Thyroid gland (tissue), 4 donors: ENCODE data around the gene GSX2. TPM values are rescaled to one million over a fixed set of nuclear protein-coding genes. Genes with fewer than 3 reads are reported as not detected.

ENCODE experiments used
- DNase-seq, 2 donors: peaks; one replicate each; pipeline ENCODE4 v3.0.0-alpha.2; 2019
- H3K27ac ChIP-seq, 3 donors: fragments of 200-600 bp; sonication (generic); 1 replicate in 2 of 3; 2 replicates in 1 of 3; pipeline ENCODE4 v1.5.1; 2016 to 2019; ENCODE audit warnings: mild to moderate bottlenecking in 1 of 3, moderate library complexity in 1 of 3
- H3K27me3 ChIP-seq: fragments of 200-600 bp; sonication (generic); one replicate; pipeline ENCODE4 v1.5.1; 2019
- H3K36me3 ChIP-seq, 2 donors: fragments of 200-600 bp; sonication (generic); one replicate each; pipeline ENCODE4 v1.5.1; 2016 to 2019
- H3K4me1 ChIP-seq, 2 donors: fragments of 200-600 bp; sonication (generic); one replicate each; pipeline ENCODE4 v1.5.1; 2017 to 2019
- H3K4me3 ChIP-seq, 3 donors: fragments of 200-600 bp; sonication (generic); replicated peaks in 1 of 3; 1 replicate in 2 of 3; 2 replicates in 1 of 3; pipeline ENCODE4 v1.5.1; 2016; ENCODE audit warnings: mild to moderate bottlenecking in 1 of 3
- H3K9me3 ChIP-seq: fragments of 200-600 bp; sonication (generic); one replicate; pipeline ENCODE4 v1.5.1; 2017
- CTCF ChIP-seq, 6 experiments: fragments of 200-600 bp in 3 of 6; fragments of 450-650 bp in 3 of 6; sonication (generic) in 3 of 6; IDR thresholded peaks; one replicate each; pipeline ENCODE4 v1.5.1; 2016 to 2019; ENCODE audit warnings: antibody characterized with exemption in 6 of 6, mild to moderate bottlenecking in 2 of 6, inconsistent platforms in 1 of 6, moderate library complexity in 1 of 6
- POLR2A ChIP-seq, 2 donors: fragments of 450-650 bp; IDR thresholded peaks; one replicate each; pipeline ENCODE4 v1.6.1; 2017; ENCODE audit warnings: antibody characterized with exemption in 2 of 2, mild to moderate bottlenecking in 2 of 2, moderate library complexity in 1 of 2
- WGBS, 2 donors: methylation state at CpG; one replicate each; pipeline ENCODE4 v1.1.5; 2017; 5-methylcytosine and 5-hydroxymethylcytosine counted together
- intact Hi-C: fragments of 100-400 bp; cut with DNase I; formaldehyde crosslinking; loops from one replicate; pipeline ENCODE4 v1.15.1; 2023
- total RNA-seq, 4 donors: library from RNA; depleted of rRNA; stranded (reverse); fragments of >200 nt; gene quantifications; one replicate each; pipeline ENCODE4 v1.2.3, GENCODE V29; 2016

Gene GSX2
- total RNA-seq, 4 donors from 2014 or later = not detected

GRCh38 chr4:54074381-54074780 lies 25.6 kb upstream of the GSX2 start:
- no peak for TF ChIP-seq CTCF (IDR thresholded peaks at IDR 0.05)
- TF ChIP-seq POLR2A (IDR thresholded peaks at IDR 0.05) = no peak
- H3K4me1 ChIP-seq = no peaks in the 10 kb centered on the region
- no peak overlapping the region for H3K27ac ChIP-seq
- no peak for DNase-seq
- no peaks in the 10 kb centered on the region for H3K36me3 ChIP-seq
- no peak overlapping the region for H3K4me3 ChIP-seq
- intact Hi-C loops = no loop called here
- H3K27me3 ChIP-seq = no peaks in the 10 kb centered on the region
- no peaks in the 10 kb centered on the region for H3K9me3 ChIP-seq

GRCh38 chr4:54076673-54077072 lies 23.3 kb upstream of the GSX2 start:
- no peak overlapping the region for H3K4me3 ChIP-seq
- DNase-seq = no peak
- no peaks in the 10 kb centered on the region for H3K27me3 ChIP-seq
- no peaks in the 10 kb centered on the region for H3K4me1 ChIP-seq
- no peaks in the 10 kb centered on the region for H3K36me3 ChIP-seq
- H3K9me3 ChIP-seq = no peaks in the 10 kb centered on the region
- intact Hi-C loops = no loop called here
- TF ChIP-seq CTCF (IDR thresholded peaks at IDR 0.05) (no peak), POLR2A (IDR thresholded peaks at IDR 0.05) (no peak)
- H3K27ac ChIP-seq = no peak overlapping the region

GRCh38 chr4:54077812-54078211 lies 22.2 kb upstream of the GSX2 start:
- Histone ChIP-seq H3K27ac (no peak overlapping the region), H3K27me3 (no peaks in the 10 kb centered on the region), H3K4me3 (no peak overlapping the region), H3K9me3 (no peaks in the 10 kb centered on the region), H3K36me3 (no peaks in the 10 kb centered on the region), H3K4me1 (no peaks in the 10 kb centered on the region)
- intact Hi-C loops = no loop called here
- whole genome bisulfite sequencing, 2 donors = 79 to 96% methylated on average over 1 of the region's 1 CpG
- no peak for TF ChIP-seq CTCF (IDR thresholded peaks at IDR 0.05)
- TF ChIP-seq POLR2A (IDR thresholded peaks at IDR 0.05) = no peak
- no peak for DNase-seq

- WGBS, 2 donors = 73 to 79% methylated on average over 1 of the region's 1 CpG
- Histone ChIP-seq H3K4me1 (no peaks in the 10 kb centered on the region), H3K9me3 (no peaks in the 10 kb centered on the region), H3K27ac (no peak overlapping the region), H3K27me3 (no peaks in the 10 kb centered on the region), H3K36me3 (no peaks in the 10 kb centered on the region), H3K4me3 (no peak overlapping the region)
- intact Hi-C loops = no loop called here
- no peak for DNase-seq
- TF ChIP-seq CTCF (IDR thresholded peaks at IDR 0.05) = no peak
- TF ChIP-seq POLR2A (IDR thresholded peaks at IDR 0.05) = no peak
These were observed 17.8 kb upstream of the GSX2 start for GRCh38 chr4:54082168-54082567.

- intact Hi-C loops = no loop called here
- Histone ChIP-seq H3K27ac (no peak overlapping the region), H3K4me1 (no peaks in the 10 kb centered on the region)
These were observed 14.7 kb upstream of the GSX2 start for GRCh38 chr4:54085284-54085683.

More at GRCh38 chr4:54085284-54085683, 14.7 kb upstream of the GSX2 start:
- DNase-seq = no peak
- Histone ChIP-seq H3K4me3 (no peak overlapping the region), H3K27me3 (no peaks in the 10 kb centered on the region), H3K36me3 (no peaks in the 10 kb centered on the region), H3K9me3 (no peaks in the 10 kb centered on the region)
- 85 to 89% methylated on average over 3 of the region's 3 CpGs for WGBS, 2 donors
- TF ChIP-seq CTCF (IDR thresholded peaks at IDR 0.05) = no peak
